ENCODE results near the gene CHTF18. TPM values are rescaled to one million over a fixed set of nuclear protein-coding genes. Genes with fewer than 3 reads are reported as not detected.

CHTF18 gene
- total RNA-seq, 1 donor from 2014 or later = 14.8 TPM

DNA sequence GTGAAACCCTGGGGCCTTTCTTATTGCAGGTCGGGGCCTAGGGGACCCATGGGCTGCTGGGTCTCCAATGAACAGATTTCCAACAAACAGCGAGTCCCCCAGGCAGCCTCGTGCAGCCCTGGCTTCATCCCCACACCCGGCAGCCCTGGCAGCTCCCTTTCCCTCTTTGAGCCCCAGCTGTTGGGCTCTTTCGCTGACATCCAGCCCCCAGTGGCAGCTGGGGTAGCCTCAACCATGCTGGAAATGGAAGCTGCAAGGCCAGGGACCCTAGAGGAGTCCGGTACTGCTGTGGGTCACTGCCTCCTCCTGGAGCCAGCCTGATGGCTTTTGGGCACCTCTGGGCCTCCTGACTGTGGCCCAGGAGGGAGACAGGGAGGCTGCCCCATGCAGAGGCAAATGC, 6.2 kb upstream of the CHTF18 start:
- H3K4me2 ChIP-seq (ENCODE audit: low read length) = no peak overlapping the region
- no peak overlapping the region for H3K4me3 Mint-ChIP-seq (ENCODE audit: unreplicated experiment)
- DNase-seq (ENCODE audit: low read depth) (no peak), FAIRE-seq (no peak)
- H3K4me3 ChIP-seq (ENCODE audit: insufficient read depth, low read depth, low read length) = no peak overlapping the region
- H3K4me1 ChIP-seq (ENCODE audit: insufficient read depth, low read length) = peaks cover 19% of the 10 kb centered on the region
- no peak overlapping the region for H3K27ac Mint-ChIP-seq (ENCODE audit: unreplicated experiment)
- H3K36me3 Mint-ChIP-seq (ENCODE audit: low read depth, unreplicated experiment) = no peaks in the 10 kb centered on the region
- no peaks in the 10 kb centered on the region for H3K27me3 ChIP-seq (ENCODE audit: insufficient read depth, low read length)
- peaks cover 25% of the 10 kb centered on the region for H4K20me1 ChIP-seq (ENCODE audit: insufficient read depth, low read length)
- H3K36me3 ChIP-seq (ENCODE audit: insufficient read depth, low read length) = no peaks in the 10 kb centered on the region
- no peak overlapping the region for H2AFZ ChIP-seq (ENCODE audit: low read depth, low read length)
- peaks cover 9% of the 10 kb centered on the region for H3K27me3 Mint-ChIP-seq (ENCODE audit: low read depth, unreplicated experiment)
- H3K79me2 ChIP-seq (ENCODE audit: insufficient read depth, low read length) = peaks cover 13% of the 10 kb centered on the region
- no peaks in the 10 kb centered on the region for H3K9me3 Mint-ChIP-seq (ENCODE audit: unreplicated experiment)
- no peak for TF ChIP-seq EZH2 (IDR thresholded peaks at IDR 0.05; ENCODE audit: insufficient read depth, low read length)
- TF ChIP-seq, protein P1, sequence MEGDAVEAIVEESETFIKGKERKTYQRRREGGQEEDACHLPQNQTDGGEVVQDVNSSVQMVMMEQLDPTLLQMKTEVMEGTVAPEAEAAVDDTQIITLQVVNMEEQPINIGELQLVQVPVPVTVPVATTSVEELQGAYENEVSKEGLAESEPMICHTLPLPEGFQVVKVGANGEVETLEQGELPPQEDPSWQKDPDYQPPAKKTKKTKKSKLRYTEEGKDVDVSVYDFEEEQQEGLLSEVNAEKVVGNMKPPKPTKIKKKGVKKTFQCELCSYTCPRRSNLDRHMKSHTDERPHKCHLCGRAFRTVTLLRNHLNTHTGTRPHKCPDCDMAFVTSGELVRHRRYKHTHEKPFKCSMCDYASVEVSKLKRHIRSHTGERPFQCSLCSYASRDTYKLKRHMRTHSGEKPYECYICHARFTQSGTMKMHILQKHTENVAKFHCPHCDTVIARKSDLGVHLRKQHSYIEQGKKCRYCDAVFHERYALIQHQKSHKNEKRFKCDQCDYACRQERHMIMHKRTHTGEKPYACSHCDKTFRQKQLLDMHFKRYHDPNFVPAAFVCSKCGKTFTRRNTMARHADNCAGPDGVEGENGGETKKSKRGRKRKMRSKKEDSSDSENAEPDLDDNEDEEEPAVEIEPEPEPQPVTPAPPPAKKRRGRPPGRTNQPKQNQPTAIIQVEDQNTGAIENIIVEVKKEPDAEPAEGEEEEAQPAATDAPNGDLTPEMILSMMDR (IDR thresholded peaks at IDR 0.05; ENCODE audit: insufficient read depth, low read depth, low read length) = no peak
- no peak overlapping the region for H3K27ac ChIP-seq (ENCODE audit: low read depth, low read length)
- H3K4me1 Mint-ChIP-seq (ENCODE audit: low read depth, unreplicated experiment) = peaks cover 4% of the 10 kb centered on the region
- no peak overlapping the region for H3K9ac ChIP-seq (ENCODE audit: low read length)
- H3K9me3 ChIP-seq (ENCODE audit: insufficient read depth, low read depth, low read length) = no peaks in the 10 kb centered on the region

DNA sequence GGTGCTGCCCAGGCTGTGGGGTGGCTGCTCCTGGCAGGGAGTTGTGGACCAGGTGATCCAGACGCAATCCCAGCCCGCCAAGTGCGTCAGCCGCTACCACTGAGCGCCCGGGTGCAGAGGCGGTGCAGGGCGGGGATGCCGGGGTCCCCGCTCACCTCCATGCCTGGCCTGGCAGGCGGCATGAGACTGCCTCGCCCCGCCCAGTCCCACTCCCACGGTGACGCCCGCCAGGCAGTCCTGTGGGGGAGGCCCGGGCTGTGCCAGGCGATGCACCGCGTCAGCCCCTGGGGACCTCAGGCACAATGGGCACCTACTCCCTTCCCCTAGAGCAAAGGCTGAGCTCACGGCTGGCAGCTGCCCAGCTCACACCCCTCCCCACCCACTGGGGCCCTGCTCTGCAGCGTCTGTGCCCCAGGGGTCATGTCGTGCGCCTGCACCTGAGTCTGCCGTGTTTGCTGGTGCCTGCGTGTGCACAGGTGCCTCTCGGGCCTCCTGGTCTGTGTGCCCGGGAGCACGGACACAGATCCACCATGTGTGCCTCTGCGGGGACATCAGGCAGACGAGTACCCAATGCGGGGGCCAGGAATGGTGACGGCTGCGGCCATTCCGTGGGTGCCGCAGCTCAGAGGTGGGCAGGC, 5.5 kb upstream of the CHTF18 start:
- Histone ChIP-seq H3K9me3 (ENCODE audit: insufficient read depth, low read depth, low read length) (no peaks in the 10 kb centered on the region), H3K9ac (ENCODE audit: low read length) (no peak overlapping the region), H3K79me2 (ENCODE audit: insufficient read depth, low read length) (peaks cover 20% of the 10 kb centered on the region), H3K36me3 (ENCODE audit: insufficient read depth, low read length) (no peaks in the 10 kb centered on the region), H3K4me3 (ENCODE audit: insufficient read depth, low read depth, low read length) (no peak overlapping the region), H3K27ac (ENCODE audit: low read depth, low read length) (no peak overlapping the region), H2AFZ (ENCODE audit: low read depth, low read length) (no peak overlapping the region), H3K27me3 (ENCODE audit: insufficient read depth, low read length) (no peaks in the 10 kb centered on the region), H4K20me1 (ENCODE audit: insufficient read depth, low read length) (peaks cover 31% of the 10 kb centered on the region), H3K4me2 (ENCODE audit: low read length) (no peak overlapping the region), H3K4me1 (ENCODE audit: insufficient read depth, low read length) (peaks cover 21% of the 10 kb centered on the region)
- H3K4me1 Mint-ChIP-seq (ENCODE audit: low read depth, unreplicated experiment) = peaks cover under 1% of the 10 kb centered on the region
- no peak for FAIRE-seq
- H3K27ac Mint-ChIP-seq (ENCODE audit: unreplicated experiment) = no peak overlapping the region
- no peak for DNase-seq (ENCODE audit: low read depth)
- H3K4me3 Mint-ChIP-seq (ENCODE audit: unreplicated experiment) = no peak overlapping the region
- H3K9me3 Mint-ChIP-seq (ENCODE audit: unreplicated experiment) = no peaks in the 10 kb centered on the region
- peaks cover 9% of the 10 kb centered on the region for H3K27me3 Mint-ChIP-seq (ENCODE audit: low read depth, unreplicated experiment)
- TF ChIP-seq EZH2 (IDR thresholded peaks at IDR 0.05; ENCODE audit: insufficient read depth, low read length) = no peak
- TF ChIP-seq, protein P1 (IDR thresholded peaks at IDR 0.05; ENCODE audit: insufficient read depth, low read depth, low read length) = no peak
- no peaks in the 10 kb centered on the region for H3K36me3 Mint-ChIP-seq (ENCODE audit: low read depth, unreplicated experiment)

DNA sequence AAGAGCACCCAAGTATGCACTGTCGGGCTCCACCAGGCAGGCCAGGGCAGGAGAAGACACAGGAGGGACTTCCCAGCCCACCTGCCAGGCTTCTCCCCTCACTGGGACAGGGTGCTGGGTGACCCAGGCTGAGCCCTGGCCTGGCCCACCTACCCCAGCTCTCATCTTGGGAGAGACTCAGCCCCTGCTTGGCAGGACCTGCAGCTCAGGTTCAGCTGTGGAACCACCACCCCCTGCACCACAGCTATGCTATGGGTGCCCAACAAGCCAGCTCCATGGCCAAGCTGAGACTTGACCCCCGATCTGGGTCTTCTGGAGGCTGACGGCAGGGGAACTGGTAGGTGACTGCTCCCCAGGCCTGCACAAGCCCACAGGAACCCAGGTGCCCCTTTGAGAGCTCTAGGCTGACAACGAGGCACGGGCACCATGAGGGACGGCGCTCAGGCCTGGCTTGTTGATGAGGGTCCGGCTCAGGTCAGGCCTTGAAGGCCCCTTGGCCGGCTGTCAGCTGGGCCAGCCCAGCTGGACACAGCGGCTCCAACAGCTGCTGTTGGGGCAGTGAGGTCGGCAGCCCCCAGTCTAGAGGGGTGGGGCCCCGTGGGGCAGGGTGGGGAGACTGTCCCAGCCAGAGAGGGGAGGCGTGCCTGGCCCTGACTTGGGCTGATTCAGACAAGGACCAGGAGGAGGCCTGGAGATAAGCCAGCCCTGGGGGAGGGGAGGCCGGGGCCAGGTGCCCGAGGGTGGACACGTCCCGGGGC, 4.8 kb upstream of the CHTF18 start:
- peaks cover 31% of the 10 kb centered on the region for H4K20me1 ChIP-seq (ENCODE audit: insufficient read depth, low read length)
- no peak overlapping the region for H3K4me3 Mint-ChIP-seq (ENCODE audit: unreplicated experiment)
- peaks cover 9% of the 10 kb centered on the region for H3K27me3 Mint-ChIP-seq (ENCODE audit: low read depth, unreplicated experiment)
- H3K4me1 ChIP-seq (ENCODE audit: insufficient read depth, low read length) = peaks cover 16% of the 10 kb centered on the region
- H3K27ac Mint-ChIP-seq (ENCODE audit: unreplicated experiment) = no peak overlapping the region
- no peaks in the 10 kb centered on the region for H3K36me3 ChIP-seq (ENCODE audit: insufficient read depth, low read length)
- TF ChIP-seq, protein P1 (IDR thresholded peaks at IDR 0.05; ENCODE audit: insufficient read depth, low read depth, low read length) = no peak
- no peak for TF ChIP-seq EZH2 (IDR thresholded peaks at IDR 0.05; ENCODE audit: insufficient read depth, low read length)
- H3K4me2 ChIP-seq (ENCODE audit: low read length) = no peak overlapping the region
- H2AFZ ChIP-seq (ENCODE audit: low read depth, low read length) = no peak overlapping the region
- no peak for FAIRE-seq
- H3K4me3 ChIP-seq (ENCODE audit: insufficient read depth, low read depth, low read length) = no peak overlapping the region
- no peaks in the 10 kb centered on the region for H3K4me1 Mint-ChIP-seq (ENCODE audit: low read depth, unreplicated experiment)
- no peaks in the 10 kb centered on the region for H3K9me3 Mint-ChIP-seq (ENCODE audit: unreplicated experiment)
- no peak overlapping the region for H3K27ac ChIP-seq (ENCODE audit: low read depth, low read length)
- H3K27me3 ChIP-seq (ENCODE audit: insufficient read depth, low read length) = no peaks in the 10 kb centered on the region
- H3K79me2 ChIP-seq (ENCODE audit: insufficient read depth, low read length) = peaks cover 24% of the 10 kb centered on the region
- no peaks in the 10 kb centered on the region for H3K36me3 Mint-ChIP-seq (ENCODE audit: low read depth, unreplicated experiment)
- no peak overlapping the region for H3K9ac ChIP-seq (ENCODE audit: low read length)
- H3K9me3 ChIP-seq (ENCODE audit: insufficient read depth, low read depth, low read length) = no peaks in the 10 kb centered on the region
- no peak for DNase-seq (ENCODE audit: low read depth)
